T follicular helper cell (primary cell): ENCODE measurements around the gene SRP68.
"Not testable (repeated sequence)": the region's sequence is repeated elsewhere in the genome, so short reads cannot be mapped to it uniquely, and the experiment has no call there.

Experiments
- DNase-seq: peaks from one replicate; pipeline ENCODE4 v3.0.0-alpha.2; 2020; ENCODE audit warnings: low read depth

Gene SRP68

GRCh38 chr17:76076765-76077583 lies 4.7 kb upstream of the SRP68 start:
- DNase-seq, result peak; percentile 56

DNA sequence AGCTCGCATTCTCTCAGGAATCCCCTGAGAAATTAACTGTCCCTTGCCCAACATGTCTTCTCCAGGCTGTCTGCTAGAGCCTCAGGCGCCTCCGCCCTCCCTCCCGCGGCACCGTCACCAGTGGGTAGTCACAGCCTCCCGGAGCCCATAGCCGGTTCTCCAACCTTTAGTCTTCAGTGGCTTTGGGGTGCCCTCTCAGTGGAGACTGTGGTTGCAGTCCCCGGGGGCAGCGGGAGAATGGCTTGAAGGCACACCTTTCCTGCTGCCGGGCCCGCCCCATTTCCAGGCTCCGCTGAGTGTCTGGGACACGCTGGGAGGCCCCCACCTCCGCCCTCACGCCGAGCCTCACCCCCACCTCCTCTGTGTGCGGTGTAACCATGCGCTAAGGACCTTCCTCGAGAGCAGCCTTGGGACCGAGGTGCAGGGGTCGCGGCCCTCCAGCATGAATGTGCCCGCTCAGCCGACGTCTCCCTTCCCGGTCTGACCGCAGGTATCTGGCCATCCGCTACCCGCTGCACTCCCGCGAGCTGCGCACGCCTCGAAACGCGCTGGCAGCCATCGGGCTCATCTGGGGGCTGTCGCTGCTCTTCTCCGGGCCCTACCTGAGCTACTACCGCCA lies 3.9 kb upstream of the SRP68 start:
- DNase-seq, result no peak

DNA sequence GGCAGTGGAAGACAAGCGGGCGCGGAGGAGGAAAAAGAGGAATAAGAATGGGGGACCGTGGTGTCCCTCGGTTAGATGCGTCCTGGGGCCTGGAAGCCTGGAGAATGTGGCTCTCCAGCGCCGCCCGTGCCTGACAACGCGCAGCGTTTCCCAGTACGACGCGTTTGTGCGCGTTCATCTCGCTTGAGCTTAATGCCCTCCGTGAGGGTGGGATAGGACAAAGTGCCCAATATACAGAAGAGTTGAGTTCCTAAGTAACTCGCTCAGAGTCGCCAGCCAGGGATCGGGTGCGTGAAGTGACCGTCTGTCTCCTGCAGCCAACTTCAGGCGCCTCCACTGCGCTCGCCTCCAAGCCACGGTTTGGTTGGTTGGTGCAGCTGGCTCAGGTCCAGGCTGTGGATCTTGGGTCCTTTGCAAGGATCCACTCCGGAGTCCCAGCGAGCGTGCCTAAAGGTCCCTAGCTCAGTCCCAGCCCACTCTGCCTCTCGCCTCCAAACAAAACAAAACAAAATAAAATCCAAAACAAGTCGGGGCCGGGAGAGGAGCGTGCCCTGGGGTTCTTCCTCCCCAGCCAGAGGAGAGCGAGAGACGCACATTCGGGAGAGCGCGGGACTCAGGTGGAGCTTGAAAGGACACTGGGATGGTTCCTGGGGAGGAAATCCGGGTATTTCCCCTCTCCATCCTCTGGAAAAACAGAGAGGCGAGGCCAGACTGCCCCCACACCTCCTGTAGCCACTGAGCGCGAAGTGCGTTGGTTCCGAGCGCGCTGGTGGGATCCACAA lies 3.2 kb upstream of the SRP68 start:
- DNase-seq, result no peak

- DNase-seq, result no peak
These were observed 2.4 kb upstream of the SRP68 start, which contains the start of gene GALR2 for GRCh38 chr17:76074390-76075363. GALR2 (plus strand) TSS chr17:76074781; CDS start chr17:76074884, 103 bp downstream.

- DNase-seq, result no peak
These were observed 678 bp downstream of the SRP68 start for GRCh38 chr17:76071531-76072147.

GRCh38 chr17:76065775-76066174 lies 6.5 kb downstream of the SRP68 start:
- no peak for DNase-seq

- DNase-seq, result no peak
These were observed 8.3 kb downstream of the SRP68 start for GRCh38 chr17:76063875-76064546.

GRCh38 chr17:76058264-76058663 lies 14.1 kb downstream of the SRP68 start:
- not testable (repeated sequence) for DNase-seq

DNA sequence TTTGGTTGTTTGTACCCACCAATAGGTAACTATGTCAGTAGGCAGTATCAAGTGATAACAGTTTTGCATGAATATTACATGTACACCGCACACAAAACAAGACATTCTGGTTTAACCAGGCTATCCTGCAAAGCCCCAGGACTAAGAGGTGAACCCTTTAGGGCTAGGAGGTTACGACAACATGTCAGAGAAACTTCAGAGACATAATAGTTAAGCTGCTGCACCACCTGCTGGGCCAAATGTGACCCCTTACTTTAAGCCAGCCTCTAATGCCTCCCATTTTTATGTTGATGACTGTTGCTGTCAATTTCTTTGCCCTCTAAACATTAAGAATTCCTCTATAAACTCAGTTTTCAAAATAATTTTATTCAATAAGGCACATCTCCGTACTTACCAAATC lies 15.4 kb downstream of the SRP68 start:
- DNase-seq, result no peak

DNA sequence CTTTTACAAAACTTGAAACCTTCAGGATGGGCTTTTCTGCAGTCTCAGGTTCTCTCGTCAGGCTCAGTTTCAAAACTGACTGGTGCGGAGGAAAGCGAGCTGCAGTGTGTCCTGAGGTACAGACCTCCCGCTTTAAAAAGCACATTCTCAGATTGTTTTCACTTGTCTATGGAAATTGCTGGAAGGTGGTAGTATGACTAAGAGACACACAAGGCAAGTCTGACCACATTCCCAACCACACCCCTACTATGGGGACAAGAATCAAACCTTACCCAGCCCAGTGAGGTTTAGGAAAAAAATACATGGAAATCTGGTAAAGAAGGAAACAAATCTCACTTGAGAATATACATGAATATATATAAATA lies 18.2 kb downstream of the SRP68 start:
- no peak for DNase-seq

DNA sequence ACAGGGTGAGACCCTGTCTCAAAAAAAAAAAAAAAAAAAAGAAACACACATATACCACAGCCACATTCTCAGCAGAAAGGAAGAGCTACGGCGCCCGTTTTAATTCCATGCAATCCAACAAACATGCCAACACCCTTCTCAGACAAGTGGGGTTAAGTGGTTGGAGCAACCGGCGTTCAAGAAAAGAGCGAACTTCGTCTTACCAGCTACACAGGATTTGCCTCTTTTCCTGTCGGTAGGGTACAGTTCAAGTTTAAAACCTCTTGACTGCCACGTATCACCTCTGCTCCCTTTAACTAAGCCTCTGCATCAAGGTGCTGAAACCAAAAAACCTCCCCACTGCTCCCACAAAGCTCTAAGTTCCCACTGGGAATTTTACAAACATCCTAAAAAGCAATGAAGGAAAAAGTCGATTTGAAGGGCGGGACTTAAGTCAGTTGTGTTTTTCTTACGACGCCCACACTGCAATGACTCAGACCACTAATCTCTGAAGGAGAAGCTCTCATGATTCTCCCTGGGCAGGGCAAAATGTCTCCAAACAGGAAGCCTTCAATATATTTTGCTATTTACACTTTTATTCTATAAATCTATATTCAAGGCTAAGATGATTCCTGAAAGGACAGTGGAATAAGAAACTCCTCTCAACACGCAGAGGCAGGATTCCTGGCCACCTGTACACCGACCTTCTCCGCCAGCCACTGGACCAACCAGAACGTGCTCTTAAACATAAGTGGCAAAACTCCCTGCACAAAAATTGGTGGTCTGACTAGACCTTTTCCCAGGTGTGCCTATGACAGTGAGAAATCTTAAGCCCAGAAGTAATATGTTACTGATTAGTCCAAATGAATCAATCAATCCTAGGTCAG lies 18.8 kb downstream of the SRP68 start:
- DNase-seq, result no peak

DNA sequence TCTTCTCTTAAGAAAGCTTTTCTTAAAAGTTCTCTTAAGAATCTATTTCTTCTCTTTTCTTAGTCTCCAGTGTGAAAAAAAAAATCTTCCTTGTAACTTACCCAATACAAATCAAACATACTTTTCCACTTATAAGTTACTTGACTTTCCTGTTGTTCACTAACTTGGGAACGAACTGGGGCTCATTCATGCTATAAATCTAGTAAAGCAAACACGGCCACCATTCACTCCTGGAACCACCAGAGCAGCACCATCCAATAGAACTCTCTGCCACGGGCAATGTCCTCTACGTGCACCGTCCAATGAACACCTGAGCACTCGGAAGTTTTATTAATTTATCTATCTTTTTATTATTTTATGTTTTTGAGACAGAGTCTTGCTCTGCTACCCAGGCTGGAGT lies 20.8 kb downstream of the SRP68 start:
- DNase-seq, result no peak

GRCh38 chr17:76050538-76051467 lies 21.5 kb downstream of the SRP68 start:
- no peak for DNase-seq

DNA sequence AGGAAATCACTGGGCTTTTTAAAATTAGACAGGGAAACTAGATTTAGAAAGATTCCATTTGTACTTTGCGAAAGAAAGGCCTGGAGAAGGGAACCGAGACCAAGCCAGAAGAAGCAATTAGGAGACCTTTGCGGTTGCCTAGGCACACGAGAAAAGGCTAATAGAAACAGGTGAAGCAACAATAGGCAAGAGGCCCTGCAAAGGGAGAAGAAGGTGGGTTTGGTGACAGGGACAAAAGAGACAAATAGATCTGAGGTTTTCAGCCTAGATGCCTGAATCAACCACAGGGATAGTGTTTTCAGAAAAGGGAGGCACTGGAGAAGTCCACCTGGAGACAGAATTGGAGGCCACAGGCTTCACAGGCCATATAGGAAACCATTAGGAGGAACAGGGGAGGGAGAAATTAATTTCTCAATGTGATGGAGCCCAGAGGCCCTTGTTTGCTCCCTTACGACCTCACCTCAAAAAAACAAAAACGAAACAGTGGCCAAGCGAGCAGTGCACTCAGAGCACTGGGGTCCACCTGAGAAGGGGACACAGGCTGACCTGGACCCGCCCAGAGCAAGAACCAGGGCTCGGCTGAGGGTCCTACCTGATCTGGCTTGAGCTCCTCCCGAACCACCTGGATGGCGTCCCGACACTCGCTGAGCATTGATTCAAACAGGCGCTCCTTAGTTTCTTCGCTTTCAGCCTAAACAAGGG lies 22.3 kb downstream of the SRP68 start:
- DNase-seq, result no peak

DNA sequence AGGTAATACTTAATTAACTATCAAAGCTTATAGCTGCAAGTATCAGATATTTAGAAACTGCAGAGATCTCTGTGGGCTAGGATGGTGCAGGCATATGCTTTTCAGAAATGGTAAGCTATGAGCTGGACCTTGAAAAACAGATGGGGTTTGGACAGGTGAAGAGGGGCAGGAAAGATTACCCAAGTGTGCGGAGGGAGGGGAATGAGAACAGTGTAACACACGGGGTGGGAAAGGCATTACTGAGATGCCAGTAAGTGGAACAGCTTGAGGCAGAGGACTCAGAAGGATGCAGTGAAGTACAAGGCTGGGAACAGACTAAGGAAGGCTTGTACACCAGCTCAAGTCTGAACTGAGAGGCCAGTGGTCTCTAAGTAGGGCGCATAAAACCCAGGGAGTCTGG lies 23.1 kb downstream of the SRP68 start:
- DNase-seq, result no peak

DNA sequence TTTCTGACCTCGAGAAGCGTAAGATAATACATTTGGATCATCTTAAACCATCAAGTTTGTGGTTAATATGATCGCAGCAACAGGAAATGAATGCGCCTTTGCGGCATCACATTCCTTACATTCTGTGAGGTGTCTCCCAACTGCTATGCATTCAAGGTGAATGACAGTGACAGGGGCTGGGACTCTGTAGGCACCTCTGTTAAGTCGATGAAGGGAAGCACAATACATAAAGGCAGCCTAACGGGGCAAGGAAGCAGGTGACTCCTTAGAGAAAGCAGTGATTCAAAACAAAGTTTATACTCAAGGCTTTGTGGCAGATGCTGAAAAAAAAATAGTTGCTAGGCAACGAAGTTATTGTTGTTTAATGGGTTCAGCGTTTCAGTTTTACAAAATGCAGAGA lies 23.6 kb downstream of the SRP68 start:
- no peak for DNase-seq

- DNase-seq, result no peak
These were observed 24.2 kb downstream of the SRP68 start for GRCh38 chr17:76048025-76048605.
